ENCODE measurements around the gene ICA1L. TPM values are rescaled to one million over a fixed set of nuclear protein-coding genes. Genes with fewer than 3 reads are reported as not detected.
A peak's percentile ranks its signal among the peaks of the same experiment; 100 is the strongest.

ICA1L gene
- total RNA-seq, 1 donor from 2014 or later: 1.8 TPM

DNA sequence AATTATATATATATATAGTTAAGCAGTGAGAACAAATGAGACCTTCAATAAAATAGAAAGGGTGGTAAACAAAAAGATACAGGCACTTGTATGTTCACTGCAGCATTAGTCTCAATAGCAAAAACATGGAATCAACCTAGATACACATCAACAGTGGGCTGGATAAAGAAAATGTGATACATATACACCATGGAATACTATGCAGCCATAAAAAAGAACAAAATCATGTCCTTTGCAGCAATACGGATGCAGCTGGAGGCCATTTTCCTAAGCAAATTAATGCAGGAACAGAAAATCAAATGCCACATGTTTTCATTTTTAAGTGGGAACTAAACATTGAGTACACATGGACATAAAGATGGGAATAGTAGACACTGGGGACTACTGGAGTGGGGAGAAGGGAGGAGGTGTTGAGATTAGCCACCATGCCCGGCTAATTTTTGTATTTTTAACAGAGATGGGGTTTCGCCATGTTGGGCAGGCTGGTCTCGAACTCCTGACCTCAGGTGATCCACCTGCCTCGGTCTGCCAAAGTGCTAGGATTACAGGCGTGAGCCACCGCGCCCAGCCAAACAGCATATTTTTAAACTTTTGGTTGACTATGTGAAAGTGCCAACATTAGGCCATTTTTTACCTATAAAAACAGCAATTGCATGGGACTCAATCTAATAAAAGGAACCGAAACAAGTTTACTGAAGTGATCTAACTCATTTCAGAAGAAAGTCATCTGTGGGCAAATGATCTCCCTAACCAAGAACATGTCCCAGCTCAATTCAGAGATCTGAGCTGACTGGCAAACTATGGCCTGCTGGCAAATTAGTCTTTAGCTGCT, 23.7 kb downstream of the ICA1L start:
- DNase-seq (ENCODE audit: low read depth, low spot score): no peak

DNA sequence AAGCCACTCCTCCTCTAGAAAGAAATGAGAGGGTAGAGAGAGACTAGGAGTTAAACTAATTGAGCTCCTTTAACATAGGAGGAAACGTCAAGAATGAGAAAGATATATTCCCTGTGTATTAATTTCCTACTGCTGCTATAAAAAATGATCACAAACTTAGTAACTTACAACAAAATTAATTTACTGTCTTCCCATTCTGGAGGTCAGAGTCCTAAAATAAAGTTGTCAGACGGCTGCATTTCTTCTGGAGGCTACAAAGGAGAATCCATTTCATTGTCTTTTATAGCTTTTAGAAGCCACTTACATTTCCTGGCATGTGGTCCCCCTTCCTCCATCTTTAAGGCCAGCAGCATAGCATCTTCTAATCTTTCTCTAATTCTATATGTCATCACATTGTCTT, 26.9 kb downstream of the ICA1L start:
- DNase-seq (ENCODE audit: low read depth, low spot score): no peak

DNA sequence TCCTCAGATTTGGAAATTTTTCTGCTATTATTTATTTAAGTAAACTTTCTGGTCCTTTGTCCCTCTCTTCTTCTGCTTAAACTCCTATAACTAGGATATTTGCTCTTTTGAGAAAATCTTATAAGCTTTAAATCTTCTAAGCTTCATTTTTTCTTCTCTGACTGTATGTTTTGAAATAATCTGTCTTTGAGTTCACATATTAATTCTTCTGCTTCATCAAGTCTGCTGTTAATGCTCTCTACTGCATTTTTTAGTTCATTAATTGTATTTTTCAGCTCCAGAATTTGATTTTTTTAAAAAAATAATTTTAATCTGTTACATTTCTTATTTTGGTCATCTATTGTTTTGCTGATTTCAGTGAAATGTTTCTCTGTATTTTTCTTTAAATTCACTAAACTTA, 28.9 kb downstream of the ICA1L start:
- DNase-seq (ENCODE audit: low read depth, low spot score): no peak

DNA sequence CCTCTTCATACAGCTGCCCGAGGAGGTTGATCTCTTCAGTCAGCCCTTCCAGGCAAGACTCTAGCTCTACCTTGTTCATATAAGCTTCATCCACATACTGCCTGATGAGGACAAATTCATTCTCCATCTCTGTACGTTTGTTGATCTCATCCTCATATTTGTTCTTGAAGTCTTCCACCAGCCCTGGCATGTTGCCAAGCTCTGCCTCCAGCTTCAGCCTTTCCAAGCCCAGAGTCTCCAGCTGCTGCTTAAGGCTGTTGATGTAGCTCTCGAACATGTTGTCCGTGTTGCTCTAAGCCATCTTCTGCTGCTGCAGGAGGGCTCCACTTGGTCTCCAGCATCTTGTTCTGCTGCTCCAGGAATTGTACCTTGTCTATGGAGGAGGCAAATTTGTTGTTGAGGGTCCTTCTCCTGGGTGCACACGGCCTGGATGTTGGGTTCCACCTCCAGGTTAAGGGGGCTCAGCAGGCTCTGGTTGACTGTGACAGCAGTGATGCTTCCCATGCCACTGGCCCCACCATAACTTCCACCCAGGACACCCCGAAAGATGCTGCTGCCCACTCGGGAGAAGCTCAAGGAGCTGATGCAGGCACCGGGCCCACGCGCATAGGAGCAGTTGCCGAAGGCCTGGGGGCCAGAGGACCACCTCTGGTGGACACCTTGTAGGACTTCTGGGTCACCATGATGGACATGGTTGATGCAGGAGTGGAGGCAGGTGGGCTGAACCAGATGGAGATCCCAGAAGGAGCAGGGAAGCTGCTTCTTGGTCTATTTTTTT, 30.3 kb downstream of the ICA1L start:
- no peak for DNase-seq (ENCODE audit: low read depth, low spot score)

DNA sequence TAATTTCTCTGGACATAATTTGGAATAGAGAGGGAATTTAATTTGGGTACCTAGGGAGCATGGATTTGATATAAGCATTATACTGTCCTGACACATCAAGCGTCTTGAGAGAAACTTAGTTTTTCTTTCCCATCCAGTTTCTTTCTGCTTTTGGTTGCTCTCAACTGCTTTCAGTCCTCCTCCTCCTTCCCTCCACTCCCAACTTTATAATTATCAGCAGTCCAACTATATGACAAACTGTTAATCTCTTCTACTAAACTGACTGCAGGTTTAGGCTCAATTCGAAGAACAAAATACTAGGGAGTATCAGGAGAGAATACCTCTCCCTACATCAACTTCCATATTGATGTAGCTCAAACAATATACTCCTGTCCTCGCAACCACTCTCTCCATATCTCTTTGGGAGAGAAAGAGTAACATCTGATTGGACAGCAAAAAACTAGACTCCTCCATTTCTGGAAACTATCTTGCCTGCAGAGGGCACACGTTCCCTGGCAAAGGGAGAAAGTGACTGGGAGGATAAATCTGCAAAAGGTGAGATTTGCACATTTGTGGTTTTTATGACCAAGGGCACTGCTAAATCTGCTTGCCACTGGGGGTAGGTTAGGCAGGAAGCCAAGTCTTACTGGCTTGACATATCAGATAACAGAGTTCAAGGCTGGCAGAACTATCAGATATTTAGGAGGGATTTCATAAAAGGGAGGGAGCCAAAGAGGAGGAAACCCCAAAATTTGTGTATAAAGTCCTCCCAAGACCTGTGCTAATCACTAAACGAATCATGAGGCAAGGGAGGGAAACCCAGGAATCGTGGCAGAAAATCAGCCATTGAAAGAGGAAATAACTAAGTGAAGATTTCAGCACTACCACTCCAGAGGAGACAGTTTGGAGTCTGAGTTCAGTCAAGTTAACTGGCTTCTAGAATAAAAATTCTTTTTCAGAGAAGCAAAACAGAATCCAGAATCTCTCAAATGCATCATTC, 40.0 kb downstream of the ICA1L start:
- DNase-seq (ENCODE audit: low read depth, low spot score): peak; percentile 13

DNA sequence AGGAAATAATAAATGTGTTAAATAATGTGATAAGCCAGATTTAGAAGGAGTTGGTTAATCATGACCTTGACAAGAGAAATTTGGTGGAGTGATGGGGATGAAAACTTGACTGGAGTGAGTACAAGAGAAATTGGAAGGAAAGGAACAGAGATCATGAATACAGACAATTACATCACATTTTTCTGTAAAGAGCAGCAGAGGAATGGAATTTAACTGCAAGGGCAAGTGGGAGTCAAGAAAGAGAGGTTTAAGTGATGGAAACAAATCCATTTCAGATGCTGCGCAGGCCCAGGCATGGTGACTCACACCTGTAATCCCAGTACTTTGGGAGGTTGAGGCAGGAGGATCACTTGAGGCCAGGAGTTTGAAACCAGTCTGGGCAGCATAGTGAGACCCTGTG, 46.7 kb downstream of the ICA1L start:
- DNase-seq (ENCODE audit: low read depth, low spot score): no peak

DNA sequence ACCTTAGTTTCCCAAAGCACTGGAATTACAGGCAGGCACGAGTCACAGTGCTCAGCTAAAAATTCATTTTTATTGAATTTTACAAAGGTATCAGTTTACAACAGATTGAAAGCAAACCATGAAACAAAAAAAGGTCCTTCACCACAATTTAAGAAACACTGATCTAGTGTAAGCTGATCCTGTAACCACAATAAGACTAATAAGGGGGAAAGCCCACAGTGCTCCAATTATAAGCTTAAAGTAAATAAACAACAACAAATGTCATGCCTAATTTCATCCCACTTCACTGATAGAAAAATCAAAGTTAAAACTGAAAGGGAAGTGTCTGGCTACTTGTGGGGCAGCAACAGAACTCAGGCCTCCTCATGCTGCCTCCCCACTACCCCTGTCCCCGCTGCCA, 49.2 kb downstream of the ICA1L start:
- DNase-seq (ENCODE audit: low read depth, low spot score): no peak

DNA sequence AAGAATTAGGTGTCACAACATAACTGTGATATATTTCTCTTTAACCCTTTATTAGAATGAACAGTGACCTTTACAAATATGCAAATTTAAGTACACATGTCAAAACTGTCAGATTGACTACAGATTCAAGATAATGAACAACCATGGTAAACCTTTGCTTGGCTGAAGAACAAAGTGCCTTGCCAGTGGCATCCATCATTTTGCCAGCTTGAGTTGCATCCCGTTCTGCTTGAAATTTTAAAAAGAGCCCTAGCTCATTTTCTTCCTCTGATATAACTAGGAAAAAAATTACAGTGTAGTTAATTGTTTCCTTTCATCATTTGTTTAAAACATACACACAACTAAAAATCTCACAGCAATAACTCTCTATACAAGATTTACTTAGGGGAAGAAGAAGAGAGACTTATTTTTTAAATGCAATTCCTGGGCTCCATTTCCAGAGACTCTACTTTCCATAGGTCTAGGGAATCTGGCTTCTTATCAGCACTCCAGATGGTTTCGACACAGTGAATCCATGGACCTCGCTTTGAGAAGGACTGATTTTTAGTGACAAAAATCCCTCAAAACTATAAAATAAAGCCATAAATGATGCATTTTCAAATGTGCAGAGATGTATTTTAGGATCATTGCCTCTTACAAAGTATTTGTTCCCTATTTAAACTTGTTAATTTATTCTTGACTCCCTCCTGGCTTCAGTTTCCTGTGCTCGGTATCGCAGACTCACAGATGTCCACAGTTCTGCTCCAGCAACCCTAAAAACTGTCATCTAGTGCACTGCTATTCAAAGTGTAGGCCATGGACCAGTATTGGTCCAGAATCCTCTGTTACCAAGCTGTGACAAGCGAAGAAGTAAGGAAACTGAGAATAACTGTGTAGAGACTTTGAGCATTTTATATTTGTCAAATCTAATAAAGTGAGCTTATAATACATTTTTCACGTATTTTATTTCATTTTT, 50.1 kb downstream of the ICA1L start:
- no peak for DNase-seq (ENCODE audit: low read depth, low spot score)

DNA sequence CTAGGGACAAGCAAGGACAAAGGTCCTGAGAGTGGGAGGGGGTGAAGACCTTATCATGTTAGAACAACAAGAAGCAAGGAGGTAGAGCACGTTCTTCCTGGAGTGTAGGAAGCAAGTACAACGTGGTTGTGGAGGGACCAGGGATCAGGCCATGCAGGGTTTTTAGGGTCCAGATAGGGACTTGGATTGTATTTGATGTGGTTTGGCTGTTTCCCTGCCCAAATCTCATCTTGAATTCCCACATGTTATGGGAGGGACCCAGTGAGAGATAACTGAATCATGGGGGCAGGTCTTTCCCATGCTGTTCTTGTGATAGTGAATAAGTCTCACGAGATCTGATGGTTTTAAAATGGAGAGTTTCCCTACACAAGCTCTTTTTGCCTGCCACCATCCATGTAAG, 53.2 kb downstream of the ICA1L start:
- no peak for DNase-seq (ENCODE audit: low read depth, low spot score)

DNA sequence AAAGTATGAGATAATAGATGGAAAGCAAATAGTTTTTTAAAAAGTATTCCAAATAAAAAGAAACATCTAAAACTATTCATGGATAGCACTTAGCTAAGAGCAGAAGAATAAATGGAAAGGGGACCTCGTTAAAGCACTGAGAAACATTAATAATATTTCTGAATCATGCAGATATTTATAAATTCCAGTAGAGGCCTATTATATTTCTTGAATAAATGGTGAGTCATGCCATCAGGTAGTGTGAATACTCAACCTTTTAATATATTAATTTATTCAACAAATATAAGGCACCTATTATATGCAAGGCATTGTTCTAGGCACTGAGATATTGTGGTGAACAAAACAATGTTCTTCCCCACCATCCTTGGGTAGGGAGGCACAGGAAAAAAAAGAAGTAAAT, 53.8 kb downstream of the ICA1L start:
- no peak for DNase-seq (ENCODE audit: low read depth, low spot score)

DNA sequence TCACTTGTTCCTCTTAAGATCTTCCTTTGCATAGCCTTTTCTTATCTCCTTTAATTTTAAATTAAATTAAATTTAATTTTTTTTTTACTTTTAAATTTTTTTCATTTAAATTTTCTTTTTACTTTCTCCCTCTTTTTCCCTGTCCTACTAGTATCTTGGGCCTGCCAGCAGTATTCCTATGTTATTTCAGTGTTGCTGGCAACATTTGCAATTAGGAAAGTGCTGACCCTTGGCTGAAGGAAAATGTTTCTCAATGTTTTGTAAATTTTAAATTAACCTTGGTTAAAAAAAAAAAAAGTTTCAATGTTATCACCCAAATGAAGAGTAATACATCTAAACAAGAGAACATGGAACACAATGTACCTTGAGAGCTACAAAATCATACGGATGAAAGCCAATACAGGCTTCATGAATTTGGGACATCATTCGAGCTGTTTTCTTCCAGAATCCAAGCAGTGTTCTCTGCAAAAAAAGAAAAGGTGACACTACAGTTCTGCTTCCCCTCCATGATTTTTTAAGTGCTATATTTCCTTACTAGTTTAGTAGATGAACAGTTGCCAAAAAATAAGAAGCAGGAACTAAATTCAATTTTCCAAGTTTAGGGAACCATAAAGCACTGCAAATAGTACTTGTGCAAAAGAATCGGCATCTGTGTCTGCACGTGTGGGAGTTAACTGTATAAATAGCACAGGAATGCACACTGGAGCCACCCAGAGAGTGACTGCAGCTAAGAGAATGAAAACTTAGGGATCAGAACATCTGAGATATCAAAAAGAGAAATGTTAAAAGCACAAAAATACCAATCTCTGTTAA, 55.8 kb downstream of the ICA1L start:
- DNase-seq (ENCODE audit: low read depth, low spot score): no peak

DNA sequence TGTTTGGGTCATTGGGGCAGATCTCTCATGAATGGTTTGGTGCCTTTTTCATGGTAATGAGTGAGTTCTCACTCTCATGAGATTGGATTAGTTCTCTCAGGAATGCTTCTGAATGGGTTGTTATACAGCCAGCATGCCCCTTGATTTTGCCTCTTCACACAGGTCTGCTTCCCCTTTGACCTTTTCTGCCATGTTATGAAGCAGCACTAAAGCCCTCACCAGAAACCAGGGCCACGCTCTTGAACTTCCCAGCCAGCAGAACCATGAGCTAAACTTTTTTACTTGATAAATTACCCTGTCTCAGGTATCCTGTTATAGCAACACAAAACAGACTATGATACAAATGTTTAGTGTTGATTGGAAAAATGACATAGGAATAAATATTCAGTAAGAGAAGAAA, 57.3 kb downstream of the ICA1L start:
- no peak for DNase-seq (ENCODE audit: low read depth, low spot score)

DNA sequence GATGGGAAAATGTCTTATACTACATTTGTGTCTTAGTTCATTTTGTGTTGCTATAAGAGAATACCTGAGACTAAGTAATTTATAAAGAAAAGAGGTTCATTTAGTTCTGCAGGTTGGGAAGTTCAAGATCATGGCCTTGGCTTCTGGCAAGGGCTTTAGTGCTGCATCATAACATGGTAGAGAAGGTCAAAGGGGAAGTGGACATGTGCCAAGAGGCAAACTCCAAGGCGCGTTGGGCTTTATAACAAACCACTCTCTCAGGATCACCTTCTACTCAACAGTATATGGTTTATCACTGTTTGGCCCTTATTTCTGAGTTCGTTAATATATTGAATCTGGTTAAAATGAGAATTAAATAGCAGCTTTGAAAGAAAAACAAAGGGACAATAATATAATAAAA, 58.2 kb downstream of the ICA1L start:
- DNase-seq (ENCODE audit: low read depth, low spot score): no peak

DNA sequence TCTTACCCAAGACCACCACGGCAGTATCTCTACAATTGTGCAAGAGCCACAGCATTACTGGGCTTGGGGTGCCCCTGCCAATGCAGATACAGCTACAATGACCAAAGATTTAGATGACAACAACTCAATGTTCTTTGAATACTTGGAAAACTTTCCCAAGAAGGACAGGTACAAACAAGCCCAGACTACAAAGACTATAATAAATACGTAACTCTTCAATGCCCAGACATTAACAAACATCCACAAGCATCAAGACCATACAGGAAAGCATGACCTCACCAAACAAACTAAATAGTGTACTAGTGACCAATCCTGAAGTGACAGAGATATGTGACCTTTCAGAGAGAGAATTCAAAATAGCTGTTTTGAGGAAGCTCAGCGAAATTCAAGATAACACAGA, 62.8 kb downstream of the ICA1L start:
- DNase-seq (ENCODE audit: low read depth, low spot score): no peak

DNA sequence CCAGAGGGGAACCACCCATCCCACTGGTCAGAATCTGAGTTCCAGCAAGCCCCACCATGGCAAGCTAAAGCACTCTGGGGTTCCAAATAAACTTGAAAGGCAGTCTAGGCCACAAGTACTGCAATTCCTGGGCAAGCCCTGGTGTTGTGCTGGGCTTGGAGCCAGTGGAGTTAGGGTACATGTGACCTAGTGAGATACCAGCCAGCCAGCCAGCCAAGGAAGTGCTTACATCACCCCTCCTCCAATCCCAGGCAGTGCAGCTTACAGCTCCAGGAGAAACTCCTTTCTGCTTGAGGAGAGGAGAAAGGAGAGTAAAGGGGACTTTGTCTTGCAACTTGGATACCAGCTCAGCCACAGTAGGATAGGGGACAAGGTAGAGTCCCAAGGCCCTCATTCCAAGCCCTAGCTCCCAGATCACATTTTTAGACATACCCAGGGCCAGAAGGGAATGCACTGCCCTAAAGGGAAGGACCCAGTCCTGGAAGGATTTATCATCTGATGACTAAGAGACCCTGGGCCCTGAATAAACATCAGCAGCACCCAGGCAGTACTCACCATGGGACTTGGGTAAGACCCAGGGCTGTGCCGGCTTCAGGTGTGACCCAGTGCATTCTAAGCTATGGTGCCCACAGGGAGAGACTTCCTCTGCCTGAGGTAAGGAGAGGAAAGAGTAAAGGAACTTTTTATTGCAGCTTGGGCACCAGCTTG, 64.0 kb downstream of the ICA1L start:
- DNase-seq (ENCODE audit: low read depth, low spot score): peak; percentile 80

DNA sequence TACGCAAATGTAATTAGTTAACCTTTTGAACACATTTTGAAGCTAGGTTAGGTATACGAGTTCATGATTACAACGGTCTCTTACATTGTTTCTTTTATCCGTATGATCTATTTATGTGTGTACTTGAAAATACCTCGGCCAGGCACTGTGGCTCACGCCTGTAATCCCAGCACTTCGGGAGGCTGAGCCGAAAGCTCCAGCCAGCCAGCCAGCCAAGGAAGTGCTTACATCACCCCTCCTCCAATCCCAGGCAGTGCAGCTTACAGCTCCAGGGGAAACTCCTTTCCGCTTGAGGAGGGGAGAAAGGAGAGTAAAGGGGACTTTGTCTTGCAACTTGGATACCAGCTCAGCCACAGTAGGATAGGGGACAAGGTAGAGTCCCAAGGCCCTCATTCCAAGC, 65.7 kb downstream of the ICA1L start:
- DNase-seq (ENCODE audit: low read depth, low spot score): peak; percentile 40

DNA sequence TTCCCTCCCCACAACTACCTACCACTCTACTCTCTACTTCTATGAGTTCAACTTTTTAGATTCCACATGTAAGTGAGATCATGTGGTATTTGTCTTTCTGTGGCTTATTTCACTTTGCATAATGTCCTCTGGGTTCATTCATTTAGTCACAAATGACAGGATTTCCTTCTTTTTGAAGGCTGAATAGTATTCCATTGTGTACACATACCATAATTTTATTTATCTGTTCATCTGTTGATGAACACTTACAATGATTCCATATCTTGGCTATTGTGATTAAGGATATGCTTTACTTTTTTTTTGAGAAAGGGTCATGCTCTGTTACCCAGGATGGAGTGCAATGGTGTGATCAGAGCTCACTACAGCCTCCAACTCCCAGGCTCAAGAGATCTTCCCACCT, 73.6 kb downstream of the ICA1L start:
- no peak for DNase-seq (ENCODE audit: low read depth, low spot score)

DNA sequence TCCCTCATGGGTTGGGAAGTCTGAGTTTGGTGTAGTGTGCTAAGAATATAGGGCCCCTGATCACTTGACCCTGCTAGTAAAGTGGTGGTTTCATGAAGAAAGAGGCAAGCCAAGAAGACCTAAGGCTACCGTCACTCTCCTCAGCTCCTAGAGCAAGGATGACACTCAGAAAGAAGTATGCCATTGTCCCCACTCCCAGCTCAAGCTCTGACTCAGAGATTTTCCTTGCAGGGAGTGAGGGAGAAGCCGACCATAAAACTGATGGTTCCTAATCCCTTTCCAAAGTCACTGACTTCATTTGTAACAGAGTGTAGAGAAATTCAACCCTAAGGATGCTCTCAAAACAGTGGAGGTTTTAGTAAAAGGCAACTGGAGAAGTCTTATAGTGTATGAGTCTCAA, 80.9 kb downstream of the ICA1L start:
- DNase-seq (ENCODE audit: low read depth, low spot score): no peak

DNA sequence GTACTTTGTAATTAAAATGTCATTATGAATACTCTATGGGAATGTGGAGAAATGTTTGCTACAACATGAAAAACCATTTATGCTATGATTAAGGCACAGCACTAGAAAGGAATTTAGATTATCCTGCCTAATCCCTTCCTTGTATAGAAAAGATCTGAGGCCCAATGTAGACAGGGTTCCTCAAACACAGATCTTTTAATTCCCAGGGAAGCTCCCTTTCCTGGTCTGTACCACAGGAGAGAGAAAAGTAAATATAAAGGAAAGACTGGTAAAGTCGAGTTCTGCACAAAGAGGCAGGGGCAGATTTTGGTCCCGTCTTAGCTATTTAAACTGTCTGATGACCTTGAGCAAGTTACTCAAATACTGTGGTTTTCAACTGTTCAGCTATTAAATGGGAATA, 84.7 kb downstream of the ICA1L start:
- DNase-seq (ENCODE audit: low read depth, low spot score): no peak
